Measurements from ENCODE around the gene CCND1.
A peak's percentile ranks its signal among the peaks of the same experiment; 100 is the strongest.
"Not testable (repeated sequence)": the region's sequence is repeated elsewhere in the genome, so short reads cannot be mapped to it uniquely, and the experiment has no call there.

Gene CCND1

DNA sequence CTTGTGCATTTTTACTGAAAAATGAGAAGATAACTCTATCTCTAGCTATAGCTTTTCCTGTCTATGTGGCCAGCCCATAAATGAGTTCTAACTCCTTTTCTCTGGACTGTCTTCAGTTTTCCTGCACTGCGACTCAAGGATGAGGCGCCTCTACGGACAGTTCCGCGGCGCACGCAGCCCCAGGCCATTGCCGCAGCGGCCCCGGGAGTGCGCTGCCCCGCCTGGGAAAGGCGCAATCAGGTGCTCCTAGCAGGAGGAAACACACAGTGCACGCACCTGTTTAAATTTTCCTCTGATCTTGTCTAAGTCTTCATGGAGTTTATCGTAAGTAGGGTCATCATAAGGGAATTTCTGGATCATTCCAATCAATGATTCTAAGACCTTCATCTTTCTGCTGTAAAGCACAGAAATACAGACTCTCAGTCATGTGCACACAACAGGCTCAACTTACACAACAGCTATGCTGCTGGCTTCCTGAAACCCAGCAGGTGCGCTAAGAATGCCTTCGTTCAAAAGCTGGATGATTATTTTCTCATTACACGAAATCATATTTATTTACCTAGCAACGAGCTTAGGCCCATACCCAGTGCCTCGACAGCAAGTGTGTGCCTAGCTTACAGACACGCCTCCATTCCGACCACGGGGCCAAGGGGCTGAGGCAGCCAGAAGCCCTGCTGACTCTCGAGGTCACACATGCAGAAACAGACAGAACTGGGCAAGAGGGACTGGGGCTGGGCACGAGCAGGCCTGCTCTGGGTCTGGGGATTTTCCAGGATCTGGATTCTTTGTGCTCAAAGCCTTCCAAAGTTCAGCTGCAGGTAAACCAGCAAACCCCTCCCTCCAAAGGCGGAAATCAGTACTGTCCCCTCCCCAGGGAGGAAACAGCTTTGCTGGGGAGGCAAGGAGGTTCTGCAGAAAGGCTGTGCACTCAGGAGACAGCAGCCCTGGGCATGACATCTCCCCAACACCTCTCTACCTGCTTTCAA, 27.0 kb downstream of the CCND1 start:
- DNase-seq, result no peak

DNA sequence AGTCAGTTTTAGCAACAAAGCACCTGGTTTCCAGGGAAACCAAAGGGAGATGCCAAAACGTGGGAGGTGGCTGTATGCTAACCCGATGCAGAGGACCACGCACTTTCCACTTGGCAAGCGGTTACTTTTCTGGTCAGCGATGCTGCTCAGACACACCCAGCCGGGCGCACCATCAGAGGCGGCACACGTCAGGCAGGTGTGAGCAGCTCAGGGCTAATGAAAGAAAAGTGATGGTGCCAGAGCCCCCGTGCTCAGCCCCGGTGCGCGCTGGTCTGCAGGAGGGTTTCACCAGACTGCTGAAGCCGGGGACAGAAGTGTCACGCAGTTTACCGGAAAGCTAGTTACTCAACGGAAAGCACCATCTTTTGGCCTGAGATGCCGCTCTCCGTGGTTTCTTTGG, 28.5 kb downstream of the CCND1 start:
- DNase-seq, result no peak

DNA sequence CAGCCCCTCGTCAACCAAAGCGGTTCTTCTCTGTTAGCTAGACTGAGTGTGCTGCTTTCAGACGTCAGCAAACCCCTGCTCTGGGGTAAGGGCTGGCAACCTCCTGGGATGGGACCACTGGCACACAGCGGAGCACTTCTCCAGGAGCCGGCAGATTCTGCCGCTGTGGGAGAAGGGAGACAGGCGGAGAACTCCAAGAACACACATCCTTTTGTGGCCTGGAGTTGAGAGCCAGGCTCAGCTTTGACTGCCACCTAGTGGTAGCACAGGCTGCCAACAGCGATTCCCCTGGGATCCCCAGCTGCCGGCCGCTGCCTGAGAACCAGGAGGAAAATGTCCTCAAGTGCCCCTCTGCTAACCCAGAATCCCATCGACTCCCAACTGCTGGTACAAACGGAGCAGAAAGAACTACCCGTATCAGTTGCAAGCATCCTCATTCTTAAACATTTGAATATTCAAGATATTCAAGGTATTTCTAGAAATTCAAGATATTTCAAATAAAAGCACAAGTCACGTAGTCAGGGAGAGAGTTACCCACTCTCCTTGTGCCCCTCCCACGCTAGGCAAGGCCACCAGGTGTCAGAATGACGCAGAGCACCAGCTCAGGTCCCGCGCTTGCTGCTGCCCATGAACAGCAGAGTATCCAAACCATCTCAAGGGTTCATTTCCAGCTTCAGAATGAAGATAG, 29.3 kb downstream of the CCND1 start:
- peak; percentile 80 for DNase-seq

DNA sequence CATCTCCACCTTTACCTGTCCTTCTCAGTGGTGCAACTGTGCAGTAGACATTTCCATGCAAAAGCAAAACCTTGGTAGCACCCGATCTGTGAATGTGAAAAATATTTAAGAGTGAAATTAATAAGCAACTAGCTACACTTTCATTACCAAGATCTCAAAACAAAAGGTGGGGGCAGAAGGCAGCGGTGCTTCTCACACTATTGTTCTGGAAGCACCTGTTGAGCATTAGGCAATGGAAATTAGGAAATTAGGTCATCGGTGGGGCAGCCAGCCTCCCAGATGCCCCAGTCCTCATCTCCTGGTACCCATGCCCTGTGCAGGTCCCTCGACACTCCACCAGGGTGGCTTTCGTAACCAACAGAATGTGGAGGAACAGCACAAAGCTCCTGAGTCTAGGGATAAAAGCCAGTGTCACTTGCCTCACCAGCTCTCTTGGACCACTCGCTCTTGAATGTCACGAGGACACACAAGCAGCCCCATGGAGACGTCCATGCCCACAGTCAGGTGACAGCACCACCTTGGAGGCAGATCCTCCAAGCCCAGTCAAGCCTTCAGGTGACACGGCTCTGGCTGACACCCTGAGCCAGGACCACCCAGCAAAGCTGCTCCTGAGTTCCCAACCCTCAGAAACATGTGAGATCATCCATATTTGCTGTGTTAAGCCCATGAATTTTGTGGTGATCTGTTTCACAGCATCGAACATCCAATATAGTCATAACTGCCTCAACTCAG, 30.9 kb downstream of the CCND1 start:
- no peak for DNase-seq

DNA sequence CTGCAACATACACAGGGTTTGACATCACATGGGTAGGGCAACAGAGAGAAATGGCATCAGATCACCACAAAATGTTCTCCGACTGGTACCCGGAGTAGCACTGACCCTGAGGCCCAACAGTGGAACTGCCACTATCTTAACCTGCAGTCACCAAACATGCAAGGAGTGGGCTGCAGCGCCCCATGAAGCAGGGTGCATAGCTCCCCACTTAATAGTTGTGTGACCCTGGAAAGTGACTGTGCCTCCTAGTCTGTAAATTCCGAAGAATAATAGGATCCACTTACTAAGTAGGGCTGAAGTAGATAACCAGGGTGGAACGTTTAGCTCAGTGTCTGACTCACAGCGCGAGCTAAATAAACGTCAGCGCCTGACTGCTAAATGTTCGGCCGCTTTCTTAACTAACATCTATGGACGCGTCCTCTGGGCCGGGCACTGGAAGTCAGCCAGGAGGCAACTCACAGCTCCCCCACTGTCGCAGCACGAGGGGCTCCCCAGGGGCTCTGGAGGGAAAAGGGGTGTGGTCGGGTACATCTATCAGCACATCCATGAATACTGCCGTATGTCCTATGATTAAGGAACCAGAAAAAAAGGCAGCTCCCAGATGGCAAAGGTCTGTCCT, 33.4 kb downstream of the CCND1 start:
- peak; percentile 50 for DNase-seq

DNA sequence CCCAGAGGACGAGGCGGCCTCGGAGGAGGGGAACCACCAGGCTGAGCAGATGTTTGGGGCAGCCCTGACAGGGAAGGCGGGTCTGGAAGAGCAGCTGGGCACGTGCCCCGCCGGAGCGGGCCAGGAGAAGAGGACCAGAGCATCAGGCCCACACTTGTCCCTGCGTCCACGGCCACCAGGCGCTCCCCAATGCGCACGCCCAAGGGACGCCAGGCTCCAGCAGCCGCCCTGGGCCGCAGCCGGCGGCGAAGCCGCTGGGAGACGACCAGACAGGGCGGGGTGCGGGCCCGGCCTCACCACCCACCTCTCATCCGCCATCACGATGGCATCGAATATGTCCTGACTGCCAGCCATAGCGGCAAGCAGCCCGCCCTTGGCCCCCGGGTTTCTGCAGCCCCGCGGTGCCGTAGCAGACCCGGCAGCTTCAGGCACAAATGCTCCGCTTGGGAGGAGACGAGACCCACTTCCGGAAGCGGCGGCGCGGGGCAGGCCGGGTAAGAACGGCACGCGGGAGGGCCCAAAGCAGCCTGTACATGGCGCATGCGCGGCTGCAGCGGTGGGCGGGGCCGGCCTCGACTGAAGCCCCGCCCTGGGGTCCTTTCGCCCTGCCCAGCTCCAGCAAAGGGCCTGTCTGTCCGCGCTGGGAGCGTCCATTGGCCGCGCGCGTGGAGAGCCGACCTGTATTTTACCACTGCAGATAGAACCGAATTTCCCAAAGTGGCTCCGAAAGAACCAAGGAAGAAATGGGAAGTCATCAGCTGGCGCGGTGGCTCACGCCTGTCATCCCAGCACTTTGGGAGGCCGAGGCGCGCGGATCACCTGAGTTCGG, 34.1 kb downstream of the CCND1 start, which contains the start of gene LTO1:
Gene LTO1, minus strand, starts transcription at position 468 of the 829 bp plus-strand sequence. Its CDS starts 114 bp downstream, at position 354.
- peak; percentile 95 for DNase-seq

DNA sequence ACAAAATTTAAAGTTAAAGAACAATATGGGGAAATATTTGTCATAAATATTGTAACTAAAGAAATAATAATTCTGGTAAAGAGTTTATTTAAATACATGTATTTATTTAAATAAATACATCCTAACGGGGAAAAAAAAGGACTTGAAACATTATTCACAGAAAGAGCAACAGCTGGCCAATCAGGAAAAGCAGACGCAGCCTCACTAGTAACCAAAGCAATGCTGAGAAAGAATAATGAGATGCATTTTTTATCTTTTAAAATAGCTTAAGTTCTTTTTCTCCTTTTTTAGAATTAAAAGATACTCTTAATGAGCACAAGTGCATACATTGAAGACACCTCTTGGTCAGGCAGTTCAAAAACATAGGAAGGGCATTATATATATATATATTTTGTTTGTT, 36.8 kb downstream of the CCND1 start:
- no peak for DNase-seq

DNA sequence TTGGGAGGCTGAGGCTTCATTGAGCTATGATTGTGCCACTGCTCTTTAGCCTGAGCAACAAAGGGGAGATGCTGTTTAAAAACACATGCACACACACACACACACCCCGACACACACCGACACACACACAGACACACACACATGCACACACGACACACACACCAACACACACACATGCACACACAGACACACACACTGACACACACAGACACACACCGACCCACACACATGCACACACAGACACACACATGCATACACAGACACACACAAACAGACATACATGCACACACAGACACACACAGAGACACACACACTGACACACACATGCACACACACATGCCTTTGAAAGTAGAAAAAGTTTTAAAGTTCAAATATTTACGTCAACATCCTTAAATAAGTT, 39.7 kb downstream of the CCND1 start:
- no peak for DNase-seq

DNA sequence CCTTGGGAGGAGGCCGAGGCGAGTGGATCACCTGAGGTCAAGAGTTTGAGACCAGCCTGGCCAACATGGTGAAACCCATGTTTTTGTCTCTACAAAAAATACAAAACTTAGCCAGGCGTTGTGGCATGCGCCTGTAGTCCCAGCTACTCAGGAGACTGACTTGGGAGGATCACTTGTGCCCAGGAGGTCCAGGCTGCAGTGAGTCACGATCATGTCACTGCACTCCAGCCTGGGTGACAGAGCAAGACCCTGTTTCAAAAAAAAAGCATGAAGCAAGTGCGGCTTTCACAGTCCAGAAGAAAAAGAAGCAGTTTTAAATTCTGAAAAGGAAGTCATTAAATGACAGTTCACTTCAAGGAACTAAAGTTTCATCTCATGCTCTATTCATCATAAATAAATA, 41.3 kb downstream of the CCND1 start:
- no peak for DNase-seq

DNA sequence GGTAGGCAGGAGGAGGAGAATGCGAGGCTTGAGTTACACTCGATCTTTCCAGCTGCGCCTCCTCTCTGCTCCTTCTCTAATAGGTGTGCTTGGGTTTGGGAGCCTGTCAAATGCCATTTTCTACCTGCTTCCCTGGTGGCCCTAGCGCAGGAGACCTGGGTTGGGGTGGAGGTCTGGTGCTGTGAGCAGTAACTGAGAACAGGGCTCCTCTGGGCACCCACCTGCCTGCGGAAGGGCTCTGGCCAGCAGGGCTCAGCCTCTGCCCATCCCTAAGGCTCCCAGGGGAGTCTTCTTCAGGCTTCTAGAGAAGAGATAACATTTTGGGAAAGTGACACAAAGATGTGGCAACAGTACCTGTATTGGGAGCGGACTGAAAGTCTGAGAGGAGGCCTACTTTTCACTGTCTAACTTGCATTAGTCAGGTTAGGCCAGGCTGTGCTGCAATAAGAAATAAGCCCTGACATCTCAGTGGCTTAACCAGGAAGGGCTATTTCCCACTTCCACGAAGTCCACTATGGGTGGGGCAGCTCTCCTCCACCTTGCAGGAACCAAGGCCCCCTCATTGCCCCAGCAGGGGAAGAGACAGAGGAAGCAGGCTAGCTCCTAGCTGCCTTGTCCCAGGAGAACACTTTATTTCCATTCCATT, 41.8 kb downstream of the CCND1 start:
- DNase-seq, result no peak

DNA sequence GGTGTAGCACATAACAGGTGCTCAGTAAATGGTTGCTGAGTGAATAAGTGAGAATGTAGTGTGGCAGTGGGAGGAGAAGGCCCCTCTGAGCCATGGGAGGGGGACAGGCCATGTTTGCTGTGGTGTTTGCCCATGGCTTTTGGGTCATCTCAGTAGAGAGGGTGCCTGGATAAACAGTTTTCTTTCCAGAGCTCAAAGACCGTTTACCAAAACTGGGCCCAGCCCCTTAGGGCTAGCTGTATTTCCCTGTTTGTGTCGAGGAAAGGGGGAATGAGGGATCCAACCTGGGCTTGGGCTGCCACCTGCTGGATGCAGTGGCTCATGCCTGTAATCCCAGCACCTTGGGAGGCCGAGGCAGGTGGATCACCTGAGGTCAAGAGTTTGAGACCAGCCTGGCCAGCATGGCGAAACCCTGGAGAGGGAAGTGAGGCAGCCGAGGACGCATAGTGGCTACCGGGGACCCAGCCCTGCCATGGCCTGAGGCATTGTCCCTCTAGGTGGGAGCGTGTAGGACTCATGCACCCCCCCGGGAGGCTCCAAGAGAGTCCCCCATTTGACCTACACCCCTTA, 42.9 kb downstream of the CCND1 start:
- DNase-seq, result no peak

DNA sequence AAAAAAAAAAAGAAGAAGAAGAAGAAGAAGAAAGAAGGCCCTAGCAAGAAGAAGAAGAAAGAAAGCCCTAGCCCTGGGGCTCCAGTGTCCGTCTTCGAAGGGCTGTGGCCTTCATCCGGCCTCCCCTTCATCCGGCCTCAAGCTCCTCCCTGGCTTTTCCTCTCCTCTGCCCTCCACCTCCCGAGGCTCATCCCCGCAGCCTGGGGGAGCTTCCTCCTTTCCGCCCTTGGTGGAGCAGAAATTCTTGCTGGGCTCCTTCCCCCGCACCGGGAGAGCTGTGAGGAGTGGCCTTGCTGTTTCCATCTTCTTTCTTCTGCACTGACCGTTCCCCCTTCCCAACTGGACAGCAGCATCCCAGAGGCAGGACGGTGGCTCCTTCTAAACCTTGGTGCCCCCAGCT, 43.7 kb downstream of the CCND1 start:
- no peak for DNase-seq

DNA sequence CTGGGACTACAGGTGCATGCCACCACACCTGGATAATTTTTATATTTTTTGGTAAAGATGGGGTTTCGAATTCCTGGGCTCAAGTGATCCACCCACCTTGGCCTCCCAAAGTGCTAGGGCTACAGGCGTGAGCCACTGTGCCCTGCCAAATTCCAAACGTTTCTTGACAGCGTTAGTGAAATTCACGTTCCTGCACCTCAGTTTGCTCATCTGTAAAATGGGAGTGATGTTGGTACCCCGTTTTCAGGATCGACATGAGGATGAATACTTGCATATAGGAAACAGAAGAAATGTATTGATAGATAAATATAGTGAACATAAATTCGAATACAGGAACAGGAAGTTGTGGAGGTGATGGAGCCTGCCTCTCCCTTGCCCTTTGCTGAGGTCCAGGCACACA, 44.4 kb downstream of the CCND1 start:
- no peak for DNase-seq

DNA sequence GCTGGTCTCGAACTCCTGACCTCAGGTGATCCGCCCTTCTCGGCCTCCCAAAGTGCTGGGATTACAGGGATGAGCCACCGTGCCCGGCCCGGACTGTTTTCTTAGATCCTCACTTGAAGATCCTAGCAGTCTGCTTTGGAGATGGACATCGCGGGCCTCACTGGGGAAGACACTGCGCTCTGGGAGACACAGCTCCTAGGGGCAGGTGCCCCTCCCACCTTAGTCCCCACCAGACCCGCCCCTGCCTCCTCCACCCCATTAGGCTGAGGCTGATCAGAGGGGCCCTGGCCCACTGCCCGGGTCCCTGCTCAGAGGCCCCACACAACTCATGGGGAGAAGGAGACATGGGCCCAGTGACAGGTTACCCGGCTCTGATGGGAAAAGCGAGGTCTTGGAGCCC, 45.5 kb downstream of the CCND1 start:
- no peak for DNase-seq

DNA sequence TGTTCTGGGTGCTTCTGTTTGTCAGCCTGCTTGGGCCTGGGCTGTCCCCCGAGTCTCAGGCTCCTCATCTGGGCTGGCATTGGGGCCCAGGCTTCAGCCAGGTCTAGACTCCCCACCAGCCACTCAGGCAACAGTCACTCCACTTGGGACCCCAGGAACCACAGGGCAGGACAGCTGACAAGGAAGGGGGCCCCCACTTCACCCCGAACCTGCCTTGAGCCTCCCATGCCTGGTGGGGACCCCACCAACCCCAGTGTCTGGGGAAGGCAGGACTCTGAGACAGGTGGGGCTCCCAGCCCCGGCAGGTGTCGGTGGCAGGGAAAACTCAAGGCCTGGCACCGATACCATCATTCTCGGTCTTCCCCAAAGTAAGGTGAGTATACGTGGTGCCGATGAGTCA, 45.9 kb downstream of the CCND1 start:
- no peak for DNase-seq

DNA sequence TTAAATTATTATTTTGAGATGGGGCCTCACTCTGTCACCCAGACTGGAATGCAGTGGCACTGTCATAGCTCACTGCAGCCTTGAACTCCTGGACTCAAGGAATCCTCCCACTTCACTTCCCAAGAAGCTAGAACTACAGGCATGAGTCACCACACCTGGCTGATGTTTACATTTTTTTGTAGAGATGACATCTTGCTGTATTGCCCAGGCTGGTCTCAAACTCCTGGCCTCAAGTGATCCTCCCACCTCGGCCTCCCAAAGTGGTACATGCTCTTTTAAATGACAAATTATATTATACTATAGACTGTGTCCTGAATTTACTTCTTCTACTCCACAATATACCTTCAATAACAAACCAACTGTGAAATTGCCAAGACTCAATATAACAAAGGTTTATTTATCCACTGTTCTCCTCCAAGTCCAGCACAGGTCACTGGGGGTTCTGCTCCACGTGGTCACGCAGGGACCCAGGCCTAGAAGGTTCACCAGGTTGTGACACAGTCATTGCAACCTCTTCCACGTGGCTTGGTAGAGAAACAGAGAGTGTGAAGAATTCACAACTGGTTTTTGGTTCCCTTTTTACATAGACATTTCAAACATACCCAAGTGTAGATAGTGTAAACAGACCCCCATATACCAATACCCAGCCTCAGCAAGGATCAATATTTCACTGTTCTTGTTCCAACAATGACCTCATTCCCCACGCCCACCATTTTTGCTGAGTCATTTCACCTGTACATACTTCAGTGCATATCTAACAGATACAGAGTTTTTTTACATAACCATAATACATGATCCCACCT, 47.2 kb downstream of the CCND1 start:
- not testable (repeated sequence) for DNase-seq

DNA sequence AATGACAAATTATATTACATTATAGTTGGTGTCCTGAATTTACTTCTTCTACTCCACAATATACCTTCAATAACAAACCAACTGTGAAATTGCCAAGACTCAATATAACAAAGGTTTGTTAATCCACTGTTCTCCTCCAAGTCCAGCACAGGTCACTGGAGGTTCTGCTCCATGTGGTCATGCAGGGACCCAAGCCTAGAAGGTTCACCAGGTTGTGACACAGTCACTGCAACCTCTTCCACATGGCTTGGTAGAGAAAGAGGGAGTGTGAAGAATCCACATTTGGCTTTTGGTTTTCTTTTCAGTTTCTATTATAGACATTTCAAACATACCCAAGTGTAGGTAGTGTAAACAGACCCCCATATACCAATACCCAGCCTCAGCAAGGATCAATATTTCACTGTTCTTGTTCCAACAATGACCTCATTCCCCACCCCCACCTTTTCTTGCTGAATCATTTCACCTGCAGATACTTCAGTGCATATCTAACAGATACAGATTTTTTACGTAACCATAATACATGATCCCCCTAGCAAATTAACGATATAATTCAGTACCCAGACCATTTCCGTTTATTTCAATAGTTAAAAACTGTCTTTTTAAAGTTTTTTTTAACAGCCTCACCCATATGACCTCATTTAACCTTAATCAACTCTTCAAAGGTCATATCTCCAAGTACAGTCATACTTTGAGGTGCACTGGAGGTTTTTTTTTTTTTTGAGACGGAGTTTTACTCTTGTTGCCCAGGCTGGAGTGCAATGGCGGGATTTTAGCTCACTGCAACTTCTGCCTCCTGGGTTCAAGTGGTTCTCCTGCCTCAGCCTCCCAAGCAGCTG, 48.7 kb downstream of the CCND1 start:
- DNase-seq, result no peak

DNA sequence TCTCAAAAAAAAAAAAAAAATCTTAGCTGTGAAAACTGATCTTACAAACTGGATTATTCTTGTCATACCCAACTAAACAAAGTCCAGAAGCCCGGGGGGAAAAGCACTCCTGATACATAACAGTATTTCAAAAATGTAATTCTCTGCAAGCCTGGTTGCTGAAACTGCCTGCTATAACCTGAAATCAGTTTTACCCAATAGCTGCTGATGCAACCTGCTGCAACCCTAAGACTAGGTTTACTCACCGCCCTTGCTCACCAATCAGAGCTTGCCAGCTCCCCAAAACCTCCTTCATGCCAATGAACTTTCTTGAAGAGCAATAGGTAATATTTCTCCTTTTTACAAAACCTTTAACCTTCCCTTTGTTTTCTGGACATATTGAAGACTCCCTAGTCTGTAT, 50.5 kb downstream of the CCND1 start:
- DNase-seq, result peak; percentile 46

DNA sequence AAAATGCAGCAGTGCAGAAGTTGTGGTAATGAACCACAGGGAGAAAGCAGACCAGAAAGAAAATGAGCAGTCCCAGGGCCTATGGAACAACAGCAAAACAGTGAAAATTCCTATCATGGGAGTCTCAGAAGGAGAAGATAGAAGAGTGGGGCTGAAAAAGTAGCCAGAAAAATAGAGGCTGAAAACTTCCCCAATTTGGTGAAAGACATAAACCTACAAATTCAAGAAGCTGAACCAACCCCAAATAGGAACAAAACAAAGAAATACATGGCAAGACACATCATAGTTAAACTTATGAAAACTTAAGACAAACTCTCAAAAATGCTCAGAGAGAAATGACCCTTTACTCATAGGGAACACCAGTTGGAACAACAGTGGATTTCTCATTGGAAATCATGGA, 51.5 kb downstream of the CCND1 start:
- no peak for DNase-seq

All from fibroblast of skin of abdomen (primary cell).